ENCODE data around the gene PHACTR3. TPM values are rescaled to one million over a fixed set of nuclear protein-coding genes. Genes with fewer than 3 reads are reported as not detected.

The PHACTR3 gene
- total and polyA plus RNA-seq, 2 of the 8 experiments (the other 6 are each of a cell fraction or from before 2014, with no cell fraction given), result 0.05 to 0.13 TPM

GRCh38 chr20:59611286-59611685 lies 6.9 kb downstream of the PHACTR3 start:
- no peak overlapping the region for H3K4me2 ChIP-seq (ENCODE audit: insufficient read depth in 1 of 2, low read depth in 2 of 2, low read length in 2 of 2)
- no peak overlapping the region for H3K27ac ChIP-seq (ENCODE audit: low read depth, low read length)
- H3K4ac ChIP-seq (replicated peaks; ENCODE audit: insufficient read length, low read depth, low read length), result no peak overlapping the region
- H3K27me3 ChIP-seq (replicated peaks in 1 of 4; ENCODE audit: control insufficient read depth in 3 of 4, extremely low read depth in 1 of 4, insufficient read depth in 3 of 4, low read length in 3 of 4), result peaks cover 0 to 3% (median 0%) of the 10 kb centered on the region in 4 experiments; a peak in 1 of 7 replicates
- no peak overlapping the region for H3K23ac ChIP-seq (ENCODE audit: insufficient read length)
- no peak for TF ChIP-seq KDM5A (IDR thresholded peaks at IDR 0.05; ENCODE audit: low read length)
- no peaks in the 10 kb centered on the region for H3K4me1 ChIP-seq (replicated peaks in 1 of 4; ENCODE audit: control insufficient read depth in 3 of 4, insufficient read depth in 4 of 4, low read length in 3 of 4)
- no peak overlapping the region for H4K91ac ChIP-seq (replicated peaks; ENCODE audit: insufficient read length, low read length)
- no peak overlapping the region for H3K9ac ChIP-seq (replicated peaks in 1 of 4; ENCODE audit: extremely low read depth in 1 of 4, low read depth in 3 of 4, low read length in 3 of 4)
- H3K9me3 ChIP-seq (ENCODE audit: insufficient read depth in 2 of 2, low read depth in 1 of 2, low read length in 1 of 2), result peaks cover 68 to 98% of the 10 kb centered on the region in 2 experiments
- DNase-seq (ENCODE audit: low read depth in 1 of 2, low spot score in 2 of 2) (no peak), FAIRE-seq (no peak)
- H2AFZ ChIP-seq (ENCODE audit: low read length), result no peak overlapping the region
- no peak overlapping the region for H4K5ac ChIP-seq (ENCODE audit: insufficient read length, low read depth, low read length)
- no peak overlapping the region for H3K4me3 ChIP-seq (ENCODE audit: extremely low read depth in 1 of 4, insufficient read depth in 2 of 4, low read depth in 3 of 4, low read length in 4 of 4)
- H3K56ac ChIP-seq (replicated peaks; ENCODE audit: insufficient read length, low read depth, low read length), result no peak overlapping the region
- POLR2A ChIA-PET (ENCODE audit: partially characterized antibody), result no interaction called here
- CTCF ChIA-PET (ENCODE audit: partially characterized antibody), result interaction anchor here (1.2 to 3.1 kb wide), 3 partner anchors 12 to 85 kb away, joined by 3 to 10 read pairs (median 3); no protein-coding TSS in a partner anchor
- H4K8ac ChIP-seq (ENCODE audit: extremely low read depth, insufficient read depth, low read length), result no peak overlapping the region
- H3K14ac ChIP-seq (ENCODE audit: insufficient read length), result no peak overlapping the region
- H3K36me3 ChIP-seq (ENCODE audit: control insufficient read depth in 2 of 4, insufficient read depth in 4 of 4, low read length in 3 of 4), result no peaks in the 10 kb centered on the region
- no peak overlapping the region for H2BK20ac ChIP-seq (ENCODE audit: low read length)
- no peak overlapping the region for H2BK5ac ChIP-seq (ENCODE audit: low read depth, low read length)
- H3K23me2 ChIP-seq (ENCODE audit: low read depth, low read length), result no peaks in the 10 kb centered on the region
- no peaks in the 10 kb centered on the region for H3K79me2 ChIP-seq (ENCODE audit: control insufficient read depth in 1 of 2, insufficient read depth in 2 of 2, low read length in 2 of 2)
- H2BK12ac ChIP-seq (ENCODE audit: low read depth, low read length), result no peak overlapping the region
- no peaks in the 10 kb centered on the region for H3K79me1 ChIP-seq (ENCODE audit: low read depth, low read length)
- no peak overlapping the region for H2AK5ac ChIP-seq (ENCODE audit: low read depth, low read length)
- H2BK15ac ChIP-seq (ENCODE audit: low read length), result no peak overlapping the region
- no peaks in the 10 kb centered on the region for H4K20me1 ChIP-seq (replicated peaks in 1 of 2; ENCODE audit: control insufficient read depth in 1 of 2, insufficient read depth in 2 of 2, low read length in 2 of 2)
- WGBS, 2 experiments (ENCODE audit: extremely low coverage in 1 of 2, insufficient coverage in 1 of 2, insufficient read length in 1 of 2, insufficient replicate concordance in 2 of 2, low coverage in 1 of 2, low lambda C conversion rate in 2 of 2, missing lambda C conversion rate in 1 of 2), result 97% methylated on average over 4 of the region's 4 CpGs; no CpG with 5 or more reads in 1 of the 2 experiments
- no peak overlapping the region for H3K18ac ChIP-seq (ENCODE audit: extremely low read depth, low read length)
- no peak overlapping the region for H2BK120ac ChIP-seq (replicated peaks; ENCODE audit: low read depth, low read length)
